MM.1S (cell line): ENCODE results near the gene YDJC.

Source experiments
- CTCF ChIP-seq: fragments of 300-600 bp; sonication (generic); IDR thresholded peaks from 2 replicates; pipeline ENCODE4 v1.5.1; 2016; ENCODE audit warnings: antibody characterized with exemption, low read length, mixed read lengths
- EZH2 ChIP-seq: fragments of 300-600 bp; sonication (generic); optimal IDR thresholded peaks from 2 replicates; pipeline ENCODE3; 2017; ENCODE audit warnings: low read depth, mild to moderate bottlenecking, antibody characterized with exemption, low read length, mixed read lengths

GRCh38 chr22:21665047-21665851 lies 35.4 kb upstream of the YDJC start:
- TF ChIP-seq CTCF (no peak), EZH2 (no peak)
